Left lung (tissue), 10 donors: ENCODE data around the gene CREBRF. TPM values are rescaled to one million over a fixed set of nuclear protein-coding genes. Genes with fewer than 3 reads are reported as not detected.
"Not testable (repeated sequence)": the region's sequence is repeated elsewhere in the genome, so short reads cannot be mapped to it uniquely, and the experiment has no call there.

Experiments used
- ATAC-seq: fragments of 200-7000 bp; cut with Tn5 transposase; one replicate; pipeline ENCODE4 v1.9.1; 2020; ENCODE audit warnings: moderate library complexity
- DNase-seq, 4 donors: peaks; one replicate each; pipeline ENCODE4 v3.0.0-alpha.2; 2013 to 2020
- H3K27ac ChIP-seq, 2 donors: fragments of 200-600 bp; sonication (generic) in 1 of 2; one replicate each; pipeline versions ENCODE4 v1.5.0 to v1.8.0; 2020 to 2021
- H3K27me3 ChIP-seq, 2 donors: fragments of 200-600 bp; sonication (generic) in 1 of 2; one replicate each; pipeline versions ENCODE4 v1.5.0 to v1.8.0; 2020 to 2021
- H3K36me3 ChIP-seq, 2 donors: fragments of 200-600 bp; sonication (generic) in 1 of 2; one replicate each; pipeline versions ENCODE4 v1.5.0 to v1.8.0; 2020 to 2021
- H3K4me1 ChIP-seq, 2 donors: fragments of 200-600 bp; one replicate each; pipeline ENCODE4 v1.8.0; 2021
- H3K4me3 ChIP-seq, 2 donors: fragments of 200-600 bp; sonication (generic) in 1 of 2; one replicate each; pipeline versions ENCODE4 v1.5.0 to v1.8.0; 2020 to 2021; ENCODE audit warnings: mild to moderate bottlenecking in 1 of 2
- H3K9me3 ChIP-seq, 2 donors: fragments of 200-600 bp; sonication (generic) in 1 of 2; one replicate each; pipeline versions ENCODE4 v1.5.0 to v1.8.0; 2020 to 2021
- intact Hi-C, 2 donors: fragments of 100-400 bp; cut with DNase I; formaldehyde crosslinking; loops; one replicate each; pipeline versions ENCODE4 v1.11.2 to v1.14.2; 2022
- polyA plus RNA-seq, 6 donors: library from polyadenylated mRNA; unstranded; fragments of 120-200 nt; gene quantifications; one replicate each; pipeline ENCODE4 v1.2.1, GENCODE V29; 2013; ENCODE audit not compliant: insufficient read length in 6 of 6
- total RNA-seq, 2 donors: library from RNA; stranded (reverse); fragmentation: NEBNext Ultra II Directional; extraction: Animal tissue kit (Norgen Biotek cat#: 25700); gene quantifications; one replicate each; pipeline ENCODE4 v1.2.1, GENCODE V29; 2021
- TF ChIP-seq, protein P1 (sequence below), 2 donors: fragments of 200-600 bp; sonication (generic) in 1 of 2; IDR thresholded peaks; one replicate each; pipeline versions ENCODE4 v1.5.0 to v1.8.0; 2021; ENCODE audit warnings: antibody characterized with exemption in 2 of 2
- donor health status: DM: no; HTN: yes; CAD: no.
- donor health status: DM: no; HTN: no; CAD: no.

CREBRF gene
- total and polyA plus RNA-seq, 8 donors = 14.7 to 34.4 (median 20.3) TPM

GRCh38 chr5:173152547-173152946 lies 96.4 kb downstream of the CREBRF start:
- Histone ChIP-seq H3K4me1 (no peaks in the 10 kb centered on the region), H3K27ac (no peak overlapping the region), H3K9me3 (no peaks in the 10 kb centered on the region), H3K27me3 (no peaks in the 10 kb centered on the region), H3K36me3 (peaks cover 0 to 90% of the 10 kb centered on the region in 2 donors), H3K4me3 (no peak overlapping the region)
- intact Hi-C loops = no loop called here
- TF ChIP-seq, protein P1, sequence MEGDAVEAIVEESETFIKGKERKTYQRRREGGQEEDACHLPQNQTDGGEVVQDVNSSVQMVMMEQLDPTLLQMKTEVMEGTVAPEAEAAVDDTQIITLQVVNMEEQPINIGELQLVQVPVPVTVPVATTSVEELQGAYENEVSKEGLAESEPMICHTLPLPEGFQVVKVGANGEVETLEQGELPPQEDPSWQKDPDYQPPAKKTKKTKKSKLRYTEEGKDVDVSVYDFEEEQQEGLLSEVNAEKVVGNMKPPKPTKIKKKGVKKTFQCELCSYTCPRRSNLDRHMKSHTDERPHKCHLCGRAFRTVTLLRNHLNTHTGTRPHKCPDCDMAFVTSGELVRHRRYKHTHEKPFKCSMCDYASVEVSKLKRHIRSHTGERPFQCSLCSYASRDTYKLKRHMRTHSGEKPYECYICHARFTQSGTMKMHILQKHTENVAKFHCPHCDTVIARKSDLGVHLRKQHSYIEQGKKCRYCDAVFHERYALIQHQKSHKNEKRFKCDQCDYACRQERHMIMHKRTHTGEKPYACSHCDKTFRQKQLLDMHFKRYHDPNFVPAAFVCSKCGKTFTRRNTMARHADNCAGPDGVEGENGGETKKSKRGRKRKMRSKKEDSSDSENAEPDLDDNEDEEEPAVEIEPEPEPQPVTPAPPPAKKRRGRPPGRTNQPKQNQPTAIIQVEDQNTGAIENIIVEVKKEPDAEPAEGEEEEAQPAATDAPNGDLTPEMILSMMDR (IDR thresholded peaks at IDR 0.05) = no peak
- ATAC-seq (no peak), DNase-seq (no peak)

GRCh38 chr5:173153842-173154241 lies 97.7 kb downstream of the CREBRF start:
- H3K4me3 ChIP-seq = no peak overlapping the region
- TF ChIP-seq, protein P1 (IDR thresholded peaks at IDR 0.05) = no peak
- no peaks in the 10 kb centered on the region for H3K9me3 ChIP-seq
- no peak overlapping the region for H3K27ac ChIP-seq
- H3K36me3 ChIP-seq = peaks cover 0 to 92% of the 10 kb centered on the region in 2 donors
- intact Hi-C loops = no loop called here
- no peak for ATAC-seq
- no peaks in the 10 kb centered on the region for H3K27me3 ChIP-seq
- no peak for DNase-seq
- H3K4me1 ChIP-seq = no peaks in the 10 kb centered on the region

- H3K27me3 ChIP-seq, H3K4me1 ChIP-seq, H3K27ac ChIP-seq, H3K4me3 ChIP-seq, DNase-seq, intact Hi-C loops, H3K9me3 ChIP-seq: not testable (repeated sequence)
- H3K36me3 ChIP-seq = peaks cover 0 to 91% of the 10 kb centered on the region in 2 donors
- peak; percentile 36 for ATAC-seq
These were observed 98.5 kb downstream of the CREBRF start for GRCh38 chr5:173154619-173155018.

GRCh38 chr5:173155912-173156311 lies 99.8 kb downstream of the CREBRF start:
- H3K36me3 ChIP-seq = peaks cover 0 to 95% of the 10 kb centered on the region in 2 donors
- intact Hi-C loops = no loop called here
- no peaks in the 10 kb centered on the region for H3K27me3 ChIP-seq

DNA sequence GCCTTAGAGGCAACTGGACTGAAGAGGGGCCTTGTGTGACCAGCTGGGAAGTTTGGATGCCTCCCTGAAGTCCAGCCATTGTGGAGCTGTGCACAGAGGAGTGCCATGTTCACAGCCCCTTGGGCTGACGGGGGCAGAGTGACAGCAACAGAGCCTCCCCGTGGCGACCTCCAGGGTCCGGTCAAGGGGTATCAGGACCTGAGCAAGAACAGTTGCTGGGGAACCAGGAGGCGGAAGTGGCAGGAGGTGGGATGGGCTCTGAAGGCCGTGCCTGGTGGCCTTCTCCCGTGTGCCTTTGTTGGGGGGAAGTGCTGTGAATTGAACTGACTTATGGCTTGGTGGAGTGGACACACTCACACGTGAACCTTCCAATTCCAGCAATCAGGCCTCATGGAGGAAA lies 102.2 kb downstream of the CREBRF start:
- intact Hi-C loops = no loop called here

More at GRCh38 chr5:173155912-173156311, 99.8 kb downstream of the CREBRF start:
- no peak overlapping the region for H3K4me3 ChIP-seq
- no peaks in the 10 kb centered on the region for H3K4me1 ChIP-seq
- ATAC-seq = no peak
- TF ChIP-seq, protein P1 (IDR thresholded peaks at IDR 0.05) = no peak
- no peak overlapping the region for H3K27ac ChIP-seq
- no peaks in the 10 kb centered on the region for H3K9me3 ChIP-seq
- no peak for DNase-seq

More for the DNA sequence above, 102.2 kb downstream of the CREBRF start:
- DNase-seq (no peak), ATAC-seq (no peak)
- no peak overlapping the region for H3K27ac ChIP-seq
- no peak overlapping the region for H3K4me3 ChIP-seq
- no peaks in the 10 kb centered on the region for H3K4me1 ChIP-seq
- peaks cover 0 to 97% of the 10 kb centered on the region in 2 donors for H3K36me3 ChIP-seq
- no peaks in the 10 kb centered on the region for H3K27me3 ChIP-seq
- TF ChIP-seq, protein P1 (IDR thresholded peaks at IDR 0.05) = no peak
- no peaks in the 10 kb centered on the region for H3K9me3 ChIP-seq
